A549 (cell line): Measurements from ENCODE around the gene FBXW12. TPM values are rescaled to one million over a fixed set of nuclear protein-coding genes. Genes with fewer than 3 reads are reported as not detected.

Experiments used
- ATAC-seq, 2 experiments: fragments of 200-7000 bp in 1 of 2; fragments of >200 bp in 1 of 2; cut with Nextera tagmentation in 1 of 2; cut with Tn5 transposase in 1 of 2; 3 replicates each; pipeline versions ENCODE4 v1.8.0 to v1.9.1; 2018 to 2020; ENCODE audit warnings: mild to moderate bottlenecking in 1 of 2, moderate library complexity in 1 of 2
- CTCF ChIA-PET: fragments of 300-600 bp; sonication (Branson Sonifier 250); formaldehyde crosslinking; extraction: SDS; loops from one replicate; lab custom pipeline; 2021; ENCODE audit warnings: antibody characterized with exemption, inconsistent platforms; lab: Yijun Ruan, JAX
- POLR2A ChIA-PET: fragments of 350-600 bp; formaldehyde crosslinking; extraction: SDS; loops from one replicate; lab custom pipeline; 2021; ENCODE audit warnings: antibody characterized with exemption, inconsistent platforms; lab: Yijun Ruan, JAX
- DNase-seq, 2 experiments: peaks; one replicate each; pipeline versions ENCODE4 v3.0.0 to v3.0.0-alpha.2; 2011 to 2016; ENCODE audit warnings: low read depth in 1 of 2, low spot score in 1 of 2
- FAIRE-seq: peaks from 2 replicates; lab custom pipeline; 2011; peaks lifted over from hg19 to GRCh38; lab: Jason Lieb, UNC
- H3K27ac ChIP-seq, 2 experiments: fragments of >200 bp; sonication (Bioruptor Twin); formaldehyde crosslinking; 3 replicates each; pipeline ENCODE4 v1.5.1; 2016 to 2017
- H3K4me1 ChIP-seq: fragments of >200 bp; sonication (Bioruptor Twin); formaldehyde crosslinking; 3 replicates; pipeline ENCODE4 v1.6.1; 2016
- H3K4me2 ChIP-seq: fragments of >200 bp; sonication (Bioruptor Twin); formaldehyde crosslinking; 3 replicates; pipeline ENCODE4 v1.6.1; 2016
- H3K4me3 ChIP-seq: fragments of >200 bp; sonication (Bioruptor Twin); formaldehyde crosslinking; 3 replicates; pipeline ENCODE4 v1.5.1; 2016
- H3K9me3 ChIP-seq: fragments of >200 bp; sonication (Bioruptor Twin); formaldehyde crosslinking; 3 replicates; pipeline ENCODE4 v1.6.1; 2016
- CBX8 ChIP-seq: fragments of 200-600 bp; sonication (generic); IDR thresholded peaks from 2 replicates; pipeline ENCODE4 v1.6.1; 2016
- CHD2 ChIP-seq: fragments of 150-350 bp; IDR thresholded peaks from 2 replicates; pipeline ENCODE4 v1.6.1; 2014; ENCODE audit warnings: low read length; ENCODE audit not compliant: partially characterized antibody
- EHF ChIP-seq: fragments of 250-450 bp; sonication (Bioruptor Pico); IDR thresholded peaks from 2 replicates; pipeline ENCODE4 v1.5.0; 2020; ENCODE audit warnings: mild to moderate bottlenecking
- EP300 ChIP-seq, 2 experiments: fragments of >200 bp; sonication (Bioruptor Twin); formaldehyde crosslinking; IDR thresholded peaks; 2 replicates in 1 of 2; 3 replicates in 1 of 2; pipeline ENCODE4 v1.6.1; 2016 to 2017
- ESRRA ChIP-seq: fragments of 150-350 bp; IDR thresholded peaks from 2 replicates; pipeline ENCODE4 v1.6.1; 2014; ENCODE audit warnings: mild to moderate bottlenecking, low read length, borderline replicate concordance
- FOSB ChIP-seq: fragments of 250-450 bp; sonication (Bioruptor Pico); IDR thresholded peaks from 2 replicates; pipeline ENCODE4 v1.5.0; 2020; ENCODE audit warnings: mild to moderate bottlenecking, moderate library complexity
- FOSL2 ChIP-seq, 2 experiments: fragments of 450-650 bp in 1 of 2; fragments of >200 bp in 1 of 2; sonication (Bioruptor Twin) in 1 of 2; formaldehyde crosslinking; IDR thresholded peaks; 2 replicates each; pipeline versions ENCODE4 v1.5.0 to v1.6.1; 2016 to 2020; ENCODE audit warnings: mild to moderate bottlenecking in 1 of 2, moderate library complexity in 1 of 2
- HMGXB4 ChIP-seq: fragments of 250-450 bp; sonication (Bioruptor Pico); IDR thresholded peaks from 2 replicates; pipeline ENCODE4 v1.5.0; 2021; ENCODE audit warnings: mild to moderate bottlenecking, moderate library complexity, borderline replicate concordance
- HOXB13 ChIP-seq: fragments of 250-450 bp; sonication (Bioruptor Pico); IDR thresholded peaks from 2 replicates; pipeline ENCODE4 v1.5.0; 2020; ENCODE audit warnings: low read depth, mild to moderate bottlenecking, moderate library complexity
- HOXB5 ChIP-seq: fragments of 250-450 bp; sonication (Bioruptor Pico); IDR thresholded peaks from 2 replicates; pipeline ENCODE4 v1.5.0; 2020; ENCODE audit warnings: mild to moderate bottlenecking, moderate library complexity
- JUN ChIP-seq, 2 experiments: fragments of >200 bp; sonication (Bioruptor Twin); formaldehyde crosslinking; IDR thresholded peaks; 2 replicates in 1 of 2; 3 replicates in 1 of 2; pipeline ENCODE4 v1.6.1; 2016 to 2017
- JUNB ChIP-seq: fragments of >200 bp; sonication (Bioruptor Twin); formaldehyde crosslinking; IDR thresholded peaks from 2 replicates; pipeline ENCODE4 v1.6.1; 2016
- KDM5A ChIP-seq: fragments of 200-600 bp; sonication (generic); IDR thresholded peaks from 2 replicates; pipeline ENCODE4 v1.6.1; 2016; ENCODE audit warnings: antibody characterized with exemption, mild to moderate bottlenecking
- NFE2L2 ChIP-seq: fragments of 150-350 bp; conservative IDR thresholded peaks from 2 replicates; pipeline ENCODE4 v1.6.1; 2014; ENCODE audit warnings: low read length
- NR3C1 ChIP-seq: fragments of >200 bp; sonication (Bioruptor Twin); formaldehyde crosslinking; IDR thresholded peaks from 3 replicates; pipeline ENCODE4 v1.6.1; 2017
- POLR2AphosphoS2 ChIP-seq: conservative IDR thresholded peaks from 2 replicates; pipeline ENCODE4 v1.6.1; 2012; ENCODE audit warnings: low read length, improper control_type of control experiment, inconsistent platforms
- RCOR1 ChIP-seq: fragments of 150-350 bp; IDR thresholded peaks from 2 replicates; pipeline ENCODE4 v1.6.1; 2014; ENCODE audit warnings: antibody characterized with exemption, low read length, low read depth
- RNF2 ChIP-seq: fragments of 200-600 bp; sonication (generic); IDR thresholded peaks from 2 replicates; pipeline ENCODE4 v1.6.1; 2016; ENCODE audit warnings: low read depth, mild to moderate bottlenecking, antibody characterized with exemption, moderate library complexity, borderline replicate concordance
- SREBF2 ChIP-seq: fragments of 450-650 bp; IDR thresholded peaks from 2 replicates; pipeline ENCODE4 v1.6.1; 2014; ENCODE audit warnings: mild to moderate bottlenecking, moderate library complexity
- TFCP2L1 ChIP-seq: fragments of 250-450 bp; sonication (Bioruptor Pico); IDR thresholded peaks from 2 replicates; pipeline ENCODE4 v1.5.0; 2021; ENCODE audit warnings: mild to moderate bottlenecking
- WGBS: methylation state at CpG from one replicate; pipeline ENCODE4 v1.1.6; 2017; ENCODE audit errors: missing lambda C conversion rate; 5-methylcytosine and 5-hydroxymethylcytosine counted together
- polyA plus RNA-seq, 4 experiments: library from polyadenylated mRNA; depleted of rRNA in 3 of 4; stranded (reverse); fragments of >200 nt; fragmentation: RNase III in 1 of 4; extraction: RNeasy Plus Mini Kit Qiagen cat#74134 plus additional on column Dnase treatment in 1 of 4; gene quantifications; 2 replicates in 3 of 4; 3 replicates in 1 of 4; pipeline ENCODE4 v1.2.3, GENCODE V29; 2011 to 2017
- TF ChIP-seq, protein P1 (sequence below): IDR thresholded peaks from 2 replicates; pipeline ENCODE4 v1.6.1; 2012

The FBXW12 gene
- polyA plus RNA-seq, 2 of the 4 experiments (the other 2 are of a cell fraction), result not detected

DNA sequence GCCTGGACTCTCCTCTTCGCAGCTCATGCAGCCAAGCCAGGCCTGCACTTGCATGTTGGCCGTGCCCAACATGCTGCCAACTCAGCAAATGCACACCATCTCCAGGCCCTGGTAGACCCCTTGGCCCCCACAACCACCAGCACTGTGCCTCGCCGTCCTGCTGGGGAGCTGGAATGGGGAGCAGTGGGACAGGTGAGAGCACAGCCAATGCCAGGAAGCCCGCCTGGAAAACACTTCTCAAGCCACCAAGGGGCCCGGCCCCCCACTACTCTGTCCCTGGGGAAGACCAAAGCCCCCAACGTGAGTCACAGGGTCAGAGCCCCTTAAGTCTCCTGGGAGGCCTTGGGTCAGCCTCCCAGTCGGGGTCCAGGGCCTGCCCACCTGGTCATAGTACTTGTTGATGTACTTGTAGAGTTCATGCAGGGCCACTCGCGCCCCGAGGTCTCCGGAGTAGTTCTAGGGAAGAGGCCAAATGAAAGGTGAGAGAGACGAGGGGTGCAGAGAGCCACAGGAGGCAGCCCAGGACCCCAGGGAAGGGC lies 33.4 kb downstream of the FBXW12 start (continued):
- TF ChIP-seq FOSL2 (IDR thresholded peaks at IDR 0.05), result no peak
- TF ChIP-seq FOSL2 (CRISPR knock-in tag; IDR thresholded peaks at IDR 0.05), result no peak
- TF ChIP-seq HOXB13 (CRISPR knock-in tag), result no peak
- no peak for TF ChIP-seq SREBF2
- TF ChIP-seq, all 56 proteins: peak for 0

DNA sequence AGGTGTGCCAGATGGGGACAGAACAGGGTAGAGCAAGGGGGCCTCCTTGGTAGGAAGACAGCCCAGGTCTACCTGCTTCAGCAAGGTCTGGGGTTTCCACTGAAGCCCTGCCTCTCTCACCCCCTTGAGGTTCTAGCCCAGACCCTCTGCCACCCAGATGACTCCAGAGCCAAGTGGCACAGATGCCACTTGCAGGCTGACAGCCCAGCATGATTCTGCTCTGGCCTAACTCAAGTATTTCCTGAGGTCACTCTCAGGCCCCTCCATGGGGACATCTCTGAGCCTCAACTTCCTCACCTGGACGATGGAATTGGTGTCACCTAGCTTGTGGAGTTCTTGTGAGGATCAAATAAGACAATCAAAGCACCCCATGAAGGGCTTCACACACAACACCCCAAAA lies 34.0 kb downstream of the FBXW12 start:
- POLR2A ChIA-PET, result no interaction called here
- no peaks in the 10 kb centered on the region for H3K9me3 ChIP-seq
- H3K4me3 ChIP-seq, result no peak overlapping the region
- DNase-seq (no peak), FAIRE-seq (no peak), ATAC-seq (no peak)
- CTCF ChIA-PET, result interaction anchor here (31.5 kb wide), 1 partner anchor 26 kb away, joined by 488 read pairs; the partner anchor contains the start of gene PLXNB1
- 44% methylated on average over 1 of the region's 1 CpG for WGBS
- TF ChIP-seq RCOR1 (no peak), HOXB5 (CRISPR knock-in tag) (no peak), JUN (IDR thresholded peaks at IDR 0.05) (no peak), CBX8 (no peak), EP300 (IDR thresholded peaks at IDR 0.05) (no peak), HMGXB4 (CRISPR knock-in tag) (no peak), SREBF2 (no peak), EHF (no peak), NFE2L2 (no peak), POLR2AphosphoS2 (no peak), CHD2 (no peak), NR3C1 (no peak), FOSB (CRISPR knock-in tag) (no peak)
- TF ChIP-seq, protein P1, sequence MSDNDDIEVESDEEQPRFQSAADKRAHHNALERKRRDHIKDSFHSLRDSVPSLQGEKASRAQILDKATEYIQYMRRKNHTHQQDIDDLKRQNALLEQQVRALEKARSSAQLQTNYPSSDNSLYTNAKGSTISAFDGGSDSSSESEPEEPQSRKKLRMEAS, result no peak
- H3K4me1 ChIP-seq, result peaks cover 10% of the 10 kb centered on the region
- no peak overlapping the region for H3K27ac ChIP-seq
- no peak overlapping the region for H3K4me2 ChIP-seq

DNA sequence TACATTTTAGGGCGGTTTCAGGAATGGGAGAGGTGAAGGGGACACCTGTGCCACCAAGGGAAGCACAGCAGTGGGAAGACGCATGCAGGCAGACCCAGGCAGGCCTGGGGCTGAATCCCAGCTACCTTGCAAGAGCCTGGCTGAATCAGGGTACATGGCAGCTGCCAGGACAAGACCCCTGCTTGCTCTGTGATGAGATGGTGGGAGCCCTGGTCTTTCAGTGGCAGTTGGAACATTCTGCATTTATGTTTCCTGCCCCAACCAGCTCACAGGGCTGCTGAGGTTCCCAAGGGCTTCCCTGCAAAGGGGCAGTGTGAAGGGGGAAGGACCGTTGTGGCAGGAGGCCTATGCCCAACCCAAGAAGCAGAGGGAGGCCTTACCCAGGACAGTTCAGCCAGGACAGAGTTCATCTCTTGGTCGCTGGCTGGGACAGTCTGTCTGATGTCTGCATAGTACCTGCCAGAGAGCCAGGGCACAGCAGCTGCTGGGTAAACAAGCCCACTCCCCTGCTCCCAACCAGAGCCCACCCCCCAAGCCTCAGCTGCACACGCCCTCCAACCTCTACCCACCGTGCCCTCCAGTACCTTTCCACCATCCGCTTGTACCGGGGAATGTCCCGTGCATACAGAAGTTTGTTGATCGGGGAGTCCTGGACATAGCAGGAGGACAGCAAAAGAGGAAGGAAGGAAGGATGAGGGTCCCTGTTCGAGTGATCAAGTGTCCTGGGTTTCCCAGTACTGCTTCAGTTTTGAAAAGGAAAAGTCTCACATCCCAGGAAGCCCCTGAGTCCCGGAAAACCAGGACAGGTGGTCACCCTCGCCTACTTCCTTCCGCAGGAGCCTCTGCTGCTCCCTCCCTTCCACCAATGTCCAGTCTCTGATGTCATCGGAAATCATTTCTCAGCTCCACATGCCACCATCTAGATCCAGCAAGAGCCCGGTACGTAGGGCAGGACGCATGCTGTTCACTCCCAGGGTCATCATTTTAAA lies 34.7 kb downstream of the FBXW12 start:
- TF ChIP-seq ESRRA, result no peak
- no peak for TF ChIP-seq CHD2
- no peak for TF ChIP-seq RNF2
- TF ChIP-seq EP300 (IDR thresholded peaks at IDR 0.05), result no peak
- no peak for TF ChIP-seq TFCP2L1 (CRISPR knock-in tag)
- TF ChIP-seq KDM5A, result no peak
- TF ChIP-seq JUNB, result no peak
- Histone ChIP-seq H3K9me3 (no peaks in the 10 kb centered on the region), H3K4me3 (no peak overlapping the region), H3K4me2 (no peak overlapping the region), H3K4me1 (peaks cover 9% of the 10 kb centered on the region), H3K27ac (no peak overlapping the region)
- no peak for ATAC-seq
- WGBS, result 83% methylated on average over 15 of the region's 18 CpGs
- FAIRE-seq, result no peak
- no peak for DNase-seq
- CTCF ChIA-PET, result interaction anchor here (0.9 to 31.5 kb wide), 4 partner anchors 25 to 146 kb away, joined by 3 to 488 read pairs (median 3); partner anchors contain the start of genes ATRIP, CCDC51, PLXNB1 and TMA7
- POLR2A ChIA-PET, result no interaction called here
